Stomach (tissue), 9 donors: Measurements from ENCODE around the gene TNRC6C. TPM values are rescaled to one million over a fixed set of nuclear protein-coding genes. Genes with fewer than 3 reads are reported as not detected.

Experiments
- DNase-seq, 2 donors: peaks; one replicate each; pipeline versions ENCODE4 v3.0.0 to v3.0.0-alpha.2; 2013 to 2019
- H3K27ac ChIP-seq, 5 donors: fragments of 200-600 bp in 4 of 5; sonication (generic) in 4 of 5; one replicate each; pipeline ENCODE4 v1.5.1; 2013 to 2019; ENCODE audit warnings: mild to moderate bottlenecking in 1 of 5, moderate library complexity in 1 of 5
- H3K27me3 ChIP-seq, 3 donors: fragments of 200-600 bp; sonication (generic); one replicate each; pipeline ENCODE4 v1.5.1; 2017 to 2019; ENCODE audit warnings: mixed run types in 1 of 3
- H3K36me3 ChIP-seq, 4 donors: fragments of 200-600 bp; sonication (generic); 1 replicate in 3 of 4; 2 replicates in 1 of 4; pipeline ENCODE4 v1.5.1; 2016 to 2019
- H3K4me1 ChIP-seq, 4 donors: fragments of 200-600 bp; sonication (generic); one replicate each; pipeline ENCODE4 v1.5.1; 2016 to 2019
- H3K4me3 ChIP-seq, 4 donors: fragments of 200-600 bp; sonication (generic) in 3 of 4; one replicate each; pipeline ENCODE4 v1.5.1; 2016 to 2019; ENCODE audit warnings: mild to moderate bottlenecking in 1 of 4
- H3K9me3 ChIP-seq, 4 donors: fragments of 200-600 bp; sonication (generic); one replicate each; pipeline ENCODE4 v1.5.1; 2016 to 2019
- CTCF ChIP-seq, 7 experiments: fragments of 450-650 bp in 4 of 7; fragments of 200-600 bp in 3 of 7; sonication (generic) in 3 of 7; IDR thresholded peaks; one replicate each; pipeline ENCODE4 v1.5.1; 2016 to 2019; ENCODE audit warnings: antibody characterized with exemption in 7 of 7, control low read depth in 2 of 7, mild to moderate bottlenecking in 1 of 7
- EP300 ChIP-seq: sonication (generic); formaldehyde crosslinking; IDR thresholded peaks from one replicate; pipeline ENCODE4 v1.6.1; 2017; ENCODE audit warnings: antibody characterized with exemption
- POLR2A ChIP-seq, 4 donors: fragments of 450-650 bp; IDR thresholded peaks; one replicate each; pipeline ENCODE4 v1.6.1; 2016; ENCODE audit warnings: antibody characterized with exemption in 4 of 4, control low read depth in 2 of 4, mild to moderate bottlenecking in 1 of 4, moderate library complexity in 1 of 4
- POLR2AphosphoS5 ChIP-seq, 3 donors: sonication (generic); formaldehyde crosslinking; IDR thresholded peaks; one replicate each; pipeline ENCODE4 v1.6.1; 2016; ENCODE audit warnings: antibody characterized with exemption in 3 of 3
- WGBS, 5 donors: extraction: QIAGEN DNeasy Blood & Tissue Kit in 3 of 5; methylation state at CpG; one replicate each; pipeline versions ENCODE4 v1.1.5 to v1.1.7; 2013 to 2018; 5-methylcytosine and 5-hydroxymethylcytosine counted together
- intact Hi-C: fragments of 100-400 bp; cut with DNase I; formaldehyde crosslinking; loops from one replicate; pipeline ENCODE4 v1.15.1; 2023; ENCODE audit warnings: low total_unique reads
- polyA plus RNA-seq, 3 donors: library from polyadenylated mRNA; stranded (reverse); fragments of 200-250 nt; gene quantifications; one replicate each; pipeline ENCODE4 v1.2.3, GENCODE V29; 2013
- total RNA-seq, 5 donors: library from RNA; depleted of rRNA; stranded (reverse); fragments of >200 nt; gene quantifications; one replicate each; pipeline versions ENCODE4 v1.1.0 to v1.2.3, GENCODE V29; 2014 to 2016
- donor health status: healthy with polysubstance abuse.
- donor health status: Bipolar disorder and iron deficiency.
- donor health status: healthy.

TNRC6C gene
- total and polyA plus RNA-seq, 8 donors: 0.92 to 64.8 (median 9.6) TPM

- H3K9me3 ChIP-seq: no peaks in the 10 kb centered on the region
Measured at GRCh38 chr17:78101542-78101941, 143.0 kb downstream of the TNRC6C start.

GRCh38 chr17:78103311-78103710 lies 144.8 kb downstream of the TNRC6C start:
- intact Hi-C loops: no loop called here
- DNase-seq: no peak
- peaks cover 0 to 27% (median 12%) of the 10 kb centered on the region in 4 donors for H3K4me1 ChIP-seq
- 51 to 70% (median 64%) methylated on average over 4 of the region's 4 CpGs for WGBS, 5 donors
- no peaks in the 10 kb centered on the region for H3K27me3 ChIP-seq
- no peak for TF ChIP-seq EP300
- no peak for TF ChIP-seq CTCF (IDR thresholded peaks at IDR 0.05)
- no peak for TF ChIP-seq POLR2AphosphoS5 (IDR thresholded peaks at IDR 0.05)
- TF ChIP-seq POLR2A (IDR thresholded peaks at IDR 0.05): no peak
- H3K27ac ChIP-seq: no peak overlapping the region
- H3K36me3 ChIP-seq: peaks cover 35 to 83% (median 67%) of the 10 kb centered on the region in 4 donors
- H3K4me3 ChIP-seq: no peak overlapping the region
- H3K9me3 ChIP-seq: no peaks in the 10 kb centered on the region

More at GRCh38 chr17:78101542-78101941, 143.0 kb downstream of the TNRC6C start:
- 94 to 99% (median 98%) methylated on average over 10 of the region's 10 CpGs for WGBS, 5 donors
- Histone ChIP-seq H3K4me3 (no peak overlapping the region), H3K27ac (no peak overlapping the region), H3K4me1 (peaks cover 0 to 24% (median 11%) of the 10 kb centered on the region in 4 donors), H3K36me3 (peaks cover 44 to 84% (median 83%) of the 10 kb centered on the region in 4 donors), H3K27me3 (no peaks in the 10 kb centered on the region)
- intact Hi-C loops: no loop called here
- no peak for TF ChIP-seq EP300
- no peak for TF ChIP-seq POLR2A (IDR thresholded peaks at IDR 0.05)
- no peak for TF ChIP-seq POLR2AphosphoS5 (IDR thresholded peaks at IDR 0.05)
- TF ChIP-seq CTCF (IDR thresholded peaks at IDR 0.05): no peak
- no peak for DNase-seq

DNA sequence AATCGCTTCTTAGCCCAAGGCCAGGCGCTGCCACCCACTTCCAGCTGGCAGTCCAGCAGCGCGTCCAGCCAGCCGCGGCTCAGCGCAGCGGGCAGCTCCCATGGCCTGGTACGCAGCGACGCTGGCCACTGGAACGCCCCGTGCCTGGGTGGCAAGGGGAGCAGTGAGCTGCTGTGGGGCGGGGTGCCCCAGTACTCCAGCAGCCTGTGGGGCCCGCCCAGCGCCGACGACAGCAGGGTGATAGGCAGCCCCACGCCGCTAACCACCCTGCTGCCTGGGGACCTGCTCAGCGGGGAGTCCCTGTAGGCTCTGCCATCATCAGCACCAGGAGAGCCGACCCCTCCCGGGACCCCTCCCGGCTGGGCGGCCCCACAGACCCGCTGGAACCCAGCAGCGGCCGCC lies 146.0 kb downstream of the TNRC6C start:
- peaks cover 28 to 79% (median 66%) of the 10 kb centered on the region in 4 donors for H3K36me3 ChIP-seq
- H3K9me3 ChIP-seq: no peaks in the 10 kb centered on the region
- no peak overlapping the region for H3K27ac ChIP-seq
- whole genome bisulfite sequencing, 5 donors: 95 to 96% (median 96%) methylated on average over 19 to 28 of the region's 28 CpGs
- TF ChIP-seq POLR2A (IDR thresholded peaks at IDR 0.05) (no peak), POLR2AphosphoS5 (IDR thresholded peaks at IDR 0.05) (no peak)
- H3K4me3 ChIP-seq: no peak overlapping the region
- no peaks in the 10 kb centered on the region for H3K27me3 ChIP-seq
- H3K4me1 ChIP-seq: peaks cover 0 to 27% (median 12%) of the 10 kb centered on the region in 4 donors
- DNase-seq: no peak
- intact Hi-C loops: no loop called here

- no peak for TF ChIP-seq POLR2A (IDR thresholded peaks at IDR 0.05)
- TF ChIP-seq CTCF (IDR thresholded peaks at IDR 0.05): no peak
- TF ChIP-seq EP300: no peak
- TF ChIP-seq POLR2AphosphoS5 (IDR thresholded peaks at IDR 0.05): no peak
- intact Hi-C loops: no loop called here
- 67 to 79% (median 71%) methylated on average over 16 of the region's 16 CpGs for WGBS, 5 donors
- no peak overlapping the region for H3K4me3 ChIP-seq
- H3K9me3 ChIP-seq: no peaks in the 10 kb centered on the region
- peaks cover 23 to 77% (median 64%) of the 10 kb centered on the region in 4 donors for H3K36me3 ChIP-seq
- peaks cover 0 to 27% (median 12%) of the 10 kb centered on the region in 4 donors for H3K4me1 ChIP-seq
- DNase-seq: no peak
- no peak overlapping the region for H3K27ac ChIP-seq
- H3K27me3 ChIP-seq: no peaks in the 10 kb centered on the region
Measured at GRCh38 chr17:78105101-78105500, 146.6 kb downstream of the TNRC6C start.

DNA sequence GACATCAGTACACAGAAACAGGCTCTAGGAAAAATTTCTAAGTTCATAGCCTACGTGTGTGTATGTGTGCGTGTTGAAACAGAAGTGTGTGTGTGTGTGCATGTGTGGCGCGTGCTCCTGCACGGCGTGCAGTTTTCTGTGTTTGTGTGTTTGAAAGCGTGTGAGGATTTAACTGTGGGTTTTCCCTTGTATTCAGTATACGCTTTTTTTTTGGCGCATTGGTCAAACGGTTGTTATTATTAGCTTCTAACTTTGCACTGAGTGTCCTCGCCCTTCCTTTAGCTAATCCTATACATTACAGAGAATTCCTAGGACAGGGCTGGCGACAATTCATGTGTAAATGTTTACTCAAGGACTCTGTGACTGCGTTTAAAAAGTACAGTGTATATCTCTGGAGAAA lies 147.0 kb downstream of the TNRC6C start:
- intact Hi-C loops: no loop called here
- TF ChIP-seq POLR2A (IDR thresholded peaks at IDR 0.05): no peak
- H3K36me3 ChIP-seq: peaks cover 21 to 77% (median 63%) of the 10 kb centered on the region in 4 donors
- no peak overlapping the region for H3K4me3 ChIP-seq
- no peak overlapping the region for H3K27ac ChIP-seq
- H3K4me1 ChIP-seq: peaks cover 0 to 27% (median 12%) of the 10 kb centered on the region in 4 donors
- DNase-seq: peak in 1 of 2 donors; percentile 72
- H3K9me3 ChIP-seq: no peaks in the 10 kb centered on the region
- WGBS, 5 donors: 22 to 40% (median 33%) methylated on average over 13 of the region's 13 CpGs
- H3K27me3 ChIP-seq: no peaks in the 10 kb centered on the region
